Stimulated activated CD4-positive, alpha-beta T cell treated with anti-CD3 and anti-CD28 coated beads, Interleukin-4, amount 100 ng/mL, for 24 hours (primary cell): ENCODE data around the gene MISP.
"Not testable (repeated sequence)": the region's sequence is repeated elsewhere in the genome, so short reads cannot be mapped to it uniquely, and the experiment has no call there.

ENCODE experiments used
- DNase-seq: peaks from one replicate; pipeline ENCODE4 v3.0.0-alpha.2; 2020

Gene MISP

DNA sequence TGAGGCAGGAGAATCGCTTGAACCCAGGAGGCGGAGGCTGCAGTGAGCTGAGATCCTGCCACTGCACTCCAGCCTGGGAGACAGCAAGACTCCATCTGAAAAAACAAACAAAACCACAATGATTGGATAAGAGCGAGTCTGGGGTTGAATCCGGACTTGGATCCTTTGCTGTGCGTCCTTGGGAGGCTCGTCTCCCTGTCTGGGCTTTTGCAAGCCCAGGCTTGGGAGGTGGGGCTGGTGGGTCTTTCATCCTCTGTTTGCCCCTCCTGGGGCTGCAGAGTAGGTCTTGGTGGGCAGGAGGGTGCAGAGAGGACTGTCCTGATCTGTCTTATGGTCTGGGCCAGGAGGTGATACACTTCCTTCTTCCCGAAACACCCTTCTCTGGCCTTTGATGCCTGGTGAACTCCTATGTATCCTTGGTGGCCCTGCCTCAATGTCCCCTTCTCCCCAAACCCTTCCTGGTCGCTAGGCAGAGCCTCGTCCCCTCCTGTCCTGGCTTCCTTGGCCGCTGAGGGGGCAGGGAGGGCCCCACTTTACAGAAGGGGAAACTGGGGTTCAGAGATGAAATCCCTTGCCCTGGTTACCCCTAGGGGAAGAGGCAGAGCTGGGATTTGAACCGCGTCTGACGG, 25.3 kb upstream of the MISP start:
- no peak for DNase-seq

DNA sequence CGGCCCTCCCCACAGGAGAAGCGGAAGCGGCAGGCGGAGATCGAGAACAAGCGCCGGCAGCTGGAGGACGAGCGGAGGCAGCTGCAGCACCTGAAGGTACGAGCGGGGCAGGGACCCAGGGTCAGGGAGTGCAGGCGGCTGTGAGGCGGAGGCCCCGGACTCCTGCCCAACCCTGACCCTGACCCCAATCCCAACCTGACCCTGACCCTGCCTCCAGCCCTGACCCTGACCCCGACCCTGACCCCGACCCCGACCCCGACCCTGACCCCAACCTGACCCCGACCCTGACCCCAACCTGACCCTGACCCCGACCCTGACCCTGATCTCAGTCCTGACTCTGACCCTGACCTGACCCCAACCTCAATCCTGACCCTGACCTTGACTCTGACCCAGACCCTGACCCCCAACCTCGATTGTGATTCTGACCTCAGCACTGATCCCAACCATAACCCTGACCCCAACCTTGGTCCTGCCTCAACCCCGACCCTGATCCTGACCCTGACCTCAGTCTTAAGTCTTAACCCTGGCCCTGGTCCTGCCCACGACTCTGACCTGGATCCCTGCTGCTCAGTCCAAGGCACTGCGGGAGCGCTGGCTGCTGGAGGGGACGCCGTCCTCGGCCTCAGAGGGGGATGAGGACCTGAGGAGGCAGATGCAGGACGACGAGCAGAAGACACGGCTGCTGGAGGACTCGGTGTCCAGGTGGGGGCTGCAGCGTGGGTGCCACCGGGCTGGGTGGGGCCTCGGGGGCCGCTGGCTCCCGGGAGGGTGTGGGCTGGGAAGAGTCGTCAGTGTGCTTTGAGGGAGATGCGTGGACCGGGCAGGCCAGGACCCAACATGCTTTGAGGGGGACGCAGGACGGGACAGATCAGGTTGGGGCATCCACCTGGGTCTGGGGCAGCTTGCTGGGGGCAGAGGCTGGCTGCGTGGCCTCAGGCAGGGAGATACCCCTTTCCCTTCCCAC, 23.6 kb upstream of the MISP start:
- DNase-seq = no peak

GRCh38 chr19:728011-728410, 22.9 kb upstream of the MISP start:
- no peak for DNase-seq

GRCh38 chr19:729564-729963, 21.3 kb upstream of the MISP start:
- not testable (repeated sequence) for DNase-seq

DNA sequence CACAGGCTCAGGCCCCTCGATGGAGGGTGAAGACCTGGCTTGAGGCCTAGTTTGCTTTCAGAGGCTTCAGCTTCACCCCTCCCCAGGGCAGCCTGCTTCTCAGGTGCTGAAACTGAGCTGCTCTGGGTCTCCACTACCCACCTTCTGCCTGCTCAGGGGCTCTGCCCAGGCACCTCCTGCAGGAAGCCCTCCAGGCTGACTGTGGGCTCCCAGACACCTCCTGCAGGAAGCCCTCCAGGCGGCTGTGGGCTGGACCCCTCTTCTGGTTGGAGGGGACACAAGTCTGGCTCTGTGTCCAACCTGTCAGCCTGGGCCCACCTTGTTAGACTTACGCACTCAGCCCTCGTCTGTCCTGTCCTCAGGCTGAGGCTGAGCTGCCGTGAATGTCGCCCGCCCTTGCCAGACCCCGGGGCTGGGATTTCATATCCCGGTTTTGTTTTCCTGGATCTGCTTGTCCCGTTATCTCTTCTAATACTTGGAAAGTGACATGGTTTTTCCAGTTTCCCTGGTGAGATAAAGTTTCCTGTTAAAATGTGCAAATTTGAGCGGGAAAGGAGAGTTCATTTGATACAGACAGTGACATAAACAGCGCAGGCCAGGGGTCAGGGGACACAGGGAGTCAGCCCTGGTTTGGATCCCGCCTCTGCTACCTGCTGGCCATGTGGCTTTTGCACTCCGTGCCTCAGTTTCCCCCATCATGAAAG, 20.8 kb upstream of the MISP start:
- no peak for DNase-seq

DNA sequence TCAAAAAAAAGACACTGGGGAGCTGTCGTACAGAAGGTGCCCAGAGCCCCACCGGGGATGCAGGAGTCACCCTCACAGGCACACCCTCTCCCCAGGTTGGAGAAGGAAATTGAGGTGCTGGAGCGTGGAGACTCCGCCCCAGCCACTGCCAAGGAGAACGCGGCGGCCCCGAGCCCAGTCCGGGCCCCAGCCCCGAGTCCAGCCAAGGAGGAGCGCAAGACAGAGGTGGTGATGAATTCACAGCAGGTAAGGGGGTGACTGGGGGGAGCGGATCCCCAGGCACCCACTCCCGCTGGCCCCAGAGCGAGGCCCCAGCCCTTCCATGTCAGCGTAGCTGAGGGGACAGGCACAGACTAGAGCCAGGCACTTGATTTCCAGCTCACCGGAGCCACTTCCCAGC, 19.9 kb upstream of the MISP start:
- no peak for DNase-seq

GRCh38 chr19:732148-733069, 18.5 kb upstream of the MISP start:
- no peak for DNase-seq

DNA sequence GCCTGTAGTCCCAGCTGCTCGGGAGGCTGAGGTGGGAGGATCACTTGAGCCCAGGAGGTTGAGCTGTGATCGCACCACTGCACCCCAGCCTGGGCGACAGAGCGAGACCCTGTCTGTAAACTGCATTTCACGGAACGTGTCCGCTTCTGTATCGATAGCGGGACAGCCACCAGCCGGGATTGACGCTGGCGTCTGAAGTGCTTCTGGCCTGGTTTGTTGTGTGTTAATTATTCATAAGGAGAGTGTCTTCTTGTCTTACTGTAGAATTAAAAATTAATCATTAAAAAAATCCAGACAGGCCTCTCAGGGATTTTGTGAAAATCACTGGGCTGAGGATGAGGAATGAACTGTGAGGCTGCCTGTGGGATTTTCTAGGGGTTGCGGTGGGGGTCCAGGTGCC, 16.2 kb upstream of the MISP start:
- no peak for DNase-seq

GRCh38 chr19:736125-736524, 14.8 kb upstream of the MISP start:
- no peak for DNase-seq

GRCh38 chr19:737591-738093, 13.3 kb upstream of the MISP start:
- peak; percentile 68 for DNase-seq

DNA sequence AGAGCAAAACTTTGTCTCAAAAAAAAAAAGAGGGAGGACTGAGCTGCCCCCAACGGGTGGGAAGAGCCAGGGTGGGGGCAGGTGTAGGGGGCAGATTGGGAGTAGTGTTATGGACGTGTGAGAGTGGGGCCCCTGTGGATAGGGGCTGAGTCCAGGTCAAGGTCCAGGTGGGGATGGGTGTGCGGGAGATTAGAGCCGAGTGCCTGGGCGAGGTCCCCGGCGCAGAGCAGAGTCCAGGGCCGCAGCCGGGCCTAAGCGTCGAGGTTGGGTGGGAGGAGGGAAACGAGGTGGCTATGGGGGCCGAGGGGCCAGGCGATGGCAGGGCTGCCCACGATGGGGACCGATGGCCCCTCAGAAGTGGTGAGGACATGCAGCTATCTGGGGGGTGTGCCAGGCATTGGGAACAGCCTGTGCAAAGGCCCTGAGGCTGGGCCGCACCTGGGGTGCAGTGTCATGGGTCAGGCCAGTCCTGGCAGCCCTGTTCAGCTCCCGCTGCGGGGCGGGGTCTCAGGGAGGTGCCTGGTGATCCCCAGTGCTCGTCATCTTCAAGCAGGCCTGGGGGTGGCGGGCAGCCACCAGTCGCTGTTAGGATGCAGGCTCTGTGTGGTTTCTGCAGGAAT, 12.3 kb upstream of the MISP start:
- no peak for DNase-seq

DNA sequence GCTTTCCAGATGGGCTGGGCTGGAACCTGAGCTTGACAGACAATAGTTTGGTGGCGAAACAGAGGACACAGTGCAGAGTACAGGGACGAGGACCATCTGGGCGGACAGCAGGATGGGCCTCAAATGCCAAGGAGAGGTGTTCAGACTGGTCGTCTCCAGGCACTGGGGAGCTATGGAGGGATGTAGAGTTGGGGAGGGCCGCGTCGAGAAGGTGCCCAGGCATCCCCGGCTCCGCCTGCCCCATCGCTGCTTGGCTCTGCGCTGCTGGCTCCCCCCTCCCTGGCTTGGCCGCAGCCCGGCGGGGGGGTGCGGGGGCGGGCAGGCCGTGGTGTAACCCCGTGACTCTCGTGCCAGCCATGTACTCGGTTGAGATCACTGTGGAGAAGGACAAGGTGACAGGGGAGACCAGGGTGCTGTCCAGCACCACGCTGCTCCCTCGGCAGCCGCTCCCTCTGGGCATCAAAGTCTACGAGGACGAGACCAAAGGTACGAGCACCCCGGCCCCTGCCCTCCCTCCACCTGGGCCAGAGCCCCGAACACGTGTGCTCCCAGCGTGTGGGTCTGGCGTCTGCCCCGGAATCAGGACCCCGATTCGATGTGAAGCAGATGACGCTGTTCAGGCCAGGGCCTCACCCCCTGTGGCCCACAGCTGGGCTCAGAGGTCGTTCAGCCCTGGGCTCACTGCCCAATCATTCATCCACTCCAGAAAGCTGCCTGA, 10.8 kb upstream of the MISP start:
- no peak for DNase-seq

GRCh38 chr19:740816-741505, 10.0 kb upstream of the MISP start:
- DNase-seq = not testable (repeated sequence)

GRCh38 chr19:741506-742131, 9.3 kb upstream of the MISP start:
- no peak for DNase-seq

GRCh38 chr19:742540-743075, 8.3 kb upstream of the MISP start:
- no peak for DNase-seq

GRCh38 chr19:743168-743687, 7.7 kb upstream of the MISP start:
- DNase-seq = no peak

DNA sequence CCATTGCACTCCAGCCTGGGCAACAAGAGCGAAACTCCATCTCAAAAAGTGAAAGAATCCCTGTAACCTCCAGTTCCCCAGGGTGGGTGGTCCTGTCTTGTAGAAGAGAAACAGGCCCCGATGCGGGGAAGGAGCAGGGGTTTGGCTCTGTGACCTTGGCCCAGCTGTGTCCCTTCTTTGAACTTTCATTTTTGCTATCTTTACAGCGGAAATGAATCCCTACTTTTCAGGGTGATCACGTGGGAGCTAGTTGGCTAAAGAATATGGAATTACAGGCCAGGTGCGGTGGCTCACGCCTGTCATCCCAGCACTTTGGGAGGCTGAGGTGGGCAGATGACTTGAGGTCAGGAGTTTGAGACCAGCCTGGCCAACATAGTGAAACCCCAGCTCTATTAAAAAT, 5.8 kb upstream of the MISP start:
- not testable (repeated sequence) for DNase-seq

- DNase-seq = no peak
Measured at GRCh38 chr19:746208-746819, 4.6 kb upstream of the MISP start.

GRCh38 chr19:746956-747355, 4.0 kb upstream of the MISP start:
- DNase-seq = no peak
